RPMI7951 (cell line): ENCODE results near the gene S100A11. TPM values are rescaled to one million over a fixed set of nuclear protein-coding genes. Genes with fewer than 3 reads are reported as not detected.

Experiments used
- DNase-seq: peaks from one replicate; pipeline ENCODE4 v3.0.0-alpha.2; 2012; ENCODE audit warnings: low read depth
- total RNA-seq: library from RNA; depleted of rRNA; stranded (reverse); fragments of >200 nt; shearing (Covaris generic); gene quantifications from 2 replicates; pipeline ENCODE4 v1.2.3, GENCODE V29; 2014; rRNA removed

The S100A11 gene
- total RNA-seq, 1 experiment from 2014 or later: 1,277 TPM

DNA sequence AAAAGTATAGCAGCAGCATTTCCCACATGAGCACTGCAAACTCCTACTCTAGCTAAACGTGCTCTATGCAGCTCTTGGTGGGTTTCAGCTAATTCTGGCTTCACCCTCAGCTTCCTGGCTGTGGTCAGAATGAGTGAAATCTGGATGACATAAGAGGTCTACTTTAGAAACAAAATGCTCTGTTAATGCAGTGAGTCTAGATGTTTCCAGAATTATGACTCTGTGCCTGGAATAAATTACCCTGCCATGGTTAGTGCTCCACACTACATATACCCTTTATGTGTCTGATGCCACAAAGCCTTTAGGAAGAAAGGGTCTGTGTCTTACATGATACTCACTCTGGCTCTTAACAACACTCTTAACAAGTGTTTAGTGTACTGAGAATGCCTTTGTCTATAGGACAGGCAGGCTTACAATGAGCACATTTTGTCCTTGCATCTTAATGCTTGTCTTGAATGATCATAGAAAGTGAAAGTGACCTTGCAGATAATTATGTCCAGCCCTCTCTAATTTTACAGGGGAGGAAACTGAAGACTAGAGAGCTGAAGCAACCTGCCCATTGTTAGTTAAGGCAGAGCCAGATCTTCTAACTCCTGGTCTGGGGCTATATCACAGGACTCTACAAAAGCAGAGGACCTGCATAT is 52.4 kb downstream of the S100A11 start:
- DNase-seq: peak; percentile 59

Other genes starting within 250 kb of the S100A11 start
- 4.6 and 5.5 TPM in 2 replicates for gene TDRKH, start 246.5 kb downstream of the S100A11 start, total RNA-seq
- gene LINGO4, start 231.6 kb downstream of the S100A11 start, total RNA-seq: not detected in 2 replicates
- not detected in 2 replicates for gene RORC, start 205.2 kb downstream of the S100A11 start, total RNA-seq
- gene C2CD4D, start 197.2 kb downstream of the S100A11 start, total RNA-seq: not detected in 2 replicates
- gene THEM5, start 183.3 kb downstream of the S100A11 start, total RNA-seq: not detected in 2 replicates
- 14.8 and 19.7 TPM in 2 replicates for gene THEM4, start 127.5 kb downstream of the S100A11 start, total RNA-seq
- gene S100A10, start 43.1 kb downstream of the S100A11 start, total RNA-seq: 165 and 220 TPM in 2 replicates
- not detected in 2 replicates for gene TCHHL1, start 52.1 kb upstream of the S100A11 start, total RNA-seq
- under 0.01 TPM in 2 replicates for gene TCHH, start 78.4 kb upstream of the S100A11 start, total RNA-seq
- gene RPTN, start 122.2 kb upstream of the S100A11 start, total RNA-seq: not detected in 2 replicates
- gene HRNR, start 187.2 kb upstream of the S100A11 start, total RNA-seq: under 0.01 TPM in 1 of 2 replicates, not detected in the other